Parathyroid adenoma (tissue), 2 donors: ENCODE data around the gene IL1RAPL2.

Experiments
- H2AFZ ChIP-seq: fragments of 300-600 bp; sonication (generic); one replicate; pipeline ENCODE4 v1.7.0; 2017; ENCODE audit warnings: antibody characterized with exemption, mild to moderate bottlenecking
- H3K27ac ChIP-seq: fragments of 300-600 bp; sonication (generic); one replicate; pipeline ENCODE4 v1.7.0; 2017
- H3K27me3 ChIP-seq: fragments of 300-600 bp; sonication (generic); one replicate; pipeline ENCODE4 v1.7.0; 2017; ENCODE audit warnings: low read length; ENCODE audit not compliant: control insufficient read depth, insufficient read depth
- H3K36me3 ChIP-seq: fragments of 300-600 bp; sonication (generic); one replicate; pipeline ENCODE4 v1.7.0; 2017; ENCODE audit warnings: low read length; ENCODE audit not compliant: control insufficient read depth, insufficient read depth
- H3K4me1 ChIP-seq: fragments of 300-600 bp; sonication (generic); one replicate; pipeline ENCODE4 v1.7.0; 2017; ENCODE audit warnings: control low read depth
- H3K4me2 ChIP-seq: fragments of 300-600 bp; sonication (generic); one replicate; pipeline ENCODE4 v1.7.0; 2017; ENCODE audit warnings: low read length
- H3K4me3 ChIP-seq: fragments of 300-600 bp; sonication (generic); one replicate; pipeline ENCODE4 v1.7.0; 2017; ENCODE audit warnings: low read depth, low read length
- H3K79me2 ChIP-seq: fragments of 300-600 bp; sonication (generic); one replicate; pipeline ENCODE4 v1.7.0; 2017; ENCODE audit warnings: control low read depth
- H3K9ac ChIP-seq: fragments of 300-600 bp; sonication (generic); one replicate; pipeline ENCODE4 v1.7.0; 2017; ENCODE audit warnings: mild to moderate bottlenecking
- H3K9me3 ChIP-seq: fragments of 300-600 bp; sonication (generic); one replicate; pipeline ENCODE4 v1.7.0; 2017; ENCODE audit warnings: low read length; ENCODE audit not compliant: control insufficient read depth
- CTCF ChIP-seq: fragments of 300-600 bp; sonication (generic); IDR thresholded peaks from one replicate; pipeline ENCODE4 v1.7.0; 2017; ENCODE audit warnings: antibody characterized with exemption, mild to moderate bottlenecking
- donor health status: primary hyperparathyroidism.

Gene IL1RAPL2

GRCh38 chrX:105463473-105463872 is 897.5 kb downstream of the IL1RAPL2 start:
- no peak for TF ChIP-seq CTCF
- H3K79me2 ChIP-seq: no peaks in the 10 kb centered on the region
- H3K4me1 ChIP-seq: no peaks in the 10 kb centered on the region
- H2AFZ ChIP-seq: no peak overlapping the region
- no peak overlapping the region for H3K27ac ChIP-seq
- H3K27me3 ChIP-seq: no peaks in the 10 kb centered on the region
- no peaks in the 10 kb centered on the region for H3K36me3 ChIP-seq
- no peak overlapping the region for H3K4me3 ChIP-seq
- no peak overlapping the region for H3K9ac ChIP-seq
- no peak overlapping the region for H3K4me2 ChIP-seq
- H3K9me3 ChIP-seq: no peaks in the 10 kb centered on the region

GRCh38 chrX:105464618-105465017 is 898.6 kb downstream of the IL1RAPL2 start:
- Histone ChIP-seq H3K4me1 (no peaks in the 10 kb centered on the region), H3K4me2 (no peak overlapping the region), H3K79me2 (no peaks in the 10 kb centered on the region), H3K9me3 (no peaks in the 10 kb centered on the region), H3K4me3 (no peak overlapping the region), H3K36me3 (no peaks in the 10 kb centered on the region), H3K27ac (no peak overlapping the region), H3K27me3 (no peaks in the 10 kb centered on the region), H2AFZ (no peak overlapping the region), H3K9ac (no peak overlapping the region)
- TF ChIP-seq CTCF: no peak

GRCh38 chrX:105468741-105469140 is 902.7 kb downstream of the IL1RAPL2 start:
- Histone ChIP-seq H3K79me2 (no peaks in the 10 kb centered on the region), H3K27ac (no peak overlapping the region), H3K4me2 (no peak overlapping the region), H3K36me3 (no peaks in the 10 kb centered on the region), H3K9ac (no peak overlapping the region), H3K4me3 (no peak overlapping the region), H2AFZ (no peak overlapping the region), H3K27me3 (no peaks in the 10 kb centered on the region), H3K4me1 (no peaks in the 10 kb centered on the region), H3K9me3 (no peaks in the 10 kb centered on the region)
- TF ChIP-seq CTCF: no peak

- H3K4me1 ChIP-seq: no peaks in the 10 kb centered on the region
- no peak overlapping the region for H3K4me2 ChIP-seq
- no peak for TF ChIP-seq CTCF
- H2AFZ ChIP-seq: no peak overlapping the region
- no peak overlapping the region for H3K27ac ChIP-seq
- H3K4me3 ChIP-seq: no peak overlapping the region
- H3K27me3 ChIP-seq: no peaks in the 10 kb centered on the region
- H3K9ac ChIP-seq: no peak overlapping the region
- no peaks in the 10 kb centered on the region for H3K79me2 ChIP-seq
- H3K36me3 ChIP-seq: no peaks in the 10 kb centered on the region
- H3K9me3 ChIP-seq: no peaks in the 10 kb centered on the region
Measured at GRCh38 chrX:105471597-105471996, 905.6 kb downstream of the IL1RAPL2 start.

- Histone ChIP-seq H3K9me3 (no peaks in the 10 kb centered on the region), H2AFZ (no peak overlapping the region), H3K27me3 (no peaks in the 10 kb centered on the region), H3K4me2 (no peak overlapping the region), H3K4me3 (no peak overlapping the region), H3K36me3 (no peaks in the 10 kb centered on the region), H3K4me1 (no peaks in the 10 kb centered on the region), H3K79me2 (no peaks in the 10 kb centered on the region), H3K27ac (no peak overlapping the region), H3K9ac (no peak overlapping the region)
- TF ChIP-seq CTCF: no peak
Measured at GRCh38 chrX:105475801-105476200, 909.8 kb downstream of the IL1RAPL2 start.
